OCI-LY7 (cell line): Measurements from ENCODE around the gene CPSF7. TPM values are rescaled to one million over a fixed set of nuclear protein-coding genes. Genes with fewer than 3 reads are reported as not detected.

ENCODE experiments used
- BruUV-seq: library from RNA; stranded (reverse); fragments of 400-500 nt; replicated peaks from 2 replicates; lab custom pipeline; 2021; lab: Mats Ljungman, UMichigan
- CTCF ChIA-PET: fragments of 300-600 bp; sonication (Branson Sonifier 250); formaldehyde crosslinking; loops from one replicate; lab custom pipeline; 2022; ENCODE audit warnings: antibody characterized with exemption; ENCODE audit not compliant: unreplicated experiment; lab: Charles Lee
- POLR2A ChIA-PET: fragments of 300-600 bp; sonication (Branson Sonifier 250); formaldehyde crosslinking; loops from one replicate; lab custom pipeline; 2022; ENCODE audit warnings: antibody characterized with exemption; lab: Charles Lee
- DNase-seq: peaks from one replicate; pipeline ENCODE4 v3.0.0-alpha.2; 2015; ENCODE audit warnings: low spot score
- H2AFZ ChIP-seq: fragments of 200-600 bp; sonication (generic), shearing (Covaris generic); 2 replicates; pipeline ENCODE4 v1.6.1; 2014; ENCODE audit warnings: mild to moderate bottlenecking, antibody characterized with exemption, low read length, moderate library complexity
- H3K27ac ChIP-seq: fragments of 200-600 bp; sonication (generic); 2 replicates; pipeline ENCODE4 v1.5.1; 2014; ENCODE audit warnings: mixed run types, low read depth, mild to moderate bottlenecking, moderate library complexity, low read length, inconsistent platforms; ENCODE audit not compliant: poor library complexity, severe bottlenecking
- H3K36me3 ChIP-seq: fragments of 200-600 bp; sonication (generic); 2 replicates; pipeline ENCODE4 v1.6.1; 2014; ENCODE audit warnings: mild to moderate bottlenecking, antibody characterized with exemption, low read length, moderate library complexity, mixed read lengths; ENCODE audit not compliant: insufficient read depth
- H3K4me1 ChIP-seq: fragments of 200-600 bp; sonication (generic); 2 replicates; pipeline ENCODE4 v1.5.1; 2014; ENCODE audit warnings: mild to moderate bottlenecking, low read length; ENCODE audit not compliant: insufficient read depth, poor library complexity, severe bottlenecking
- H3K4me2 ChIP-seq: fragments of 200-600 bp; sonication (generic); 2 replicates; pipeline ENCODE4 v1.6.1; 2014; ENCODE audit warnings: mild to moderate bottlenecking, low read length
- H3K4me3 ChIP-seq: fragments of 200-600 bp; sonication (generic); 2 replicates; pipeline ENCODE4 v1.5.1; 2014; ENCODE audit warnings: mild to moderate bottlenecking, low read depth, low read length; ENCODE audit not compliant: poor library complexity, severe bottlenecking
- H3K79me2 ChIP-seq: fragments of 200-600 bp; sonication (generic); 2 replicates; pipeline ENCODE4 v1.6.1; 2016; ENCODE audit warnings: low read depth, mild to moderate bottlenecking, low read length, moderate library complexity, mixed read lengths; ENCODE audit not compliant: insufficient read depth
- H3K9me2 ChIP-seq: fragments of 200-600 bp; sonication (generic); 2 replicates; pipeline ENCODE4 v1.6.1; 2016; ENCODE audit warnings: mild to moderate bottlenecking, low read length, mixed read lengths; ENCODE audit not compliant: insufficient read depth
- H3K9me3 ChIP-seq: fragments of 200-600 bp; sonication (generic); 2 replicates; pipeline ENCODE4 v1.6.1; 2014; ENCODE audit warnings: mild to moderate bottlenecking, mixed run types, low read length, mixed read lengths
- H4K20me1 ChIP-seq: fragments of 200-600 bp; sonication (generic); 2 replicates; pipeline ENCODE4 v1.6.1; 2014; ENCODE audit warnings: mild to moderate bottlenecking, antibody characterized with exemption, low read length, moderate library complexity, mixed read lengths; ENCODE audit not compliant: insufficient read depth
- EZH2phosphoT487 ChIP-seq: fragments of 200-600 bp; sonication (generic); IDR thresholded peaks from 2 replicates; pipeline ENCODE4 v1.6.1; 2018; ENCODE audit warnings: low read depth, borderline replicate concordance, mild to moderate bottlenecking, mixed run types, antibody characterized with exemption, low read length, moderate library complexity, mixed read lengths
- intact Hi-C: fragments of 100-400 bp; cut with micrococcal nuclease; formaldehyde crosslinking; loops from one replicate; pipeline ENCODE4 v1.10.0; 2022; ENCODE audit not compliant: unreplicated experiment
- total RNA-seq, 2 experiments: library from RNA; depleted of rRNA in 1 of 2; stranded (reverse); fragments of >200 nt in 1 of 2; shearing (Covaris generic) in 1 of 2; gene quantifications; 2 replicates each; pipeline ENCODE4 v1.2.3, GENCODE V29; 2014 to 2022
- TF ChIP-seq, protein P1 (sequence below): fragments of 200-600 bp; sonication (generic); conservative IDR thresholded peaks from 2 replicates; pipeline ENCODE4 v1.5.1; 2014; ENCODE audit warnings: mild to moderate bottlenecking, antibody characterized with exemption, low read length, moderate library complexity, mixed read lengths

The CPSF7 gene
- total RNA-seq, 2 experiments from 2014 or later = 69.4 to 128 TPM

DNA sequence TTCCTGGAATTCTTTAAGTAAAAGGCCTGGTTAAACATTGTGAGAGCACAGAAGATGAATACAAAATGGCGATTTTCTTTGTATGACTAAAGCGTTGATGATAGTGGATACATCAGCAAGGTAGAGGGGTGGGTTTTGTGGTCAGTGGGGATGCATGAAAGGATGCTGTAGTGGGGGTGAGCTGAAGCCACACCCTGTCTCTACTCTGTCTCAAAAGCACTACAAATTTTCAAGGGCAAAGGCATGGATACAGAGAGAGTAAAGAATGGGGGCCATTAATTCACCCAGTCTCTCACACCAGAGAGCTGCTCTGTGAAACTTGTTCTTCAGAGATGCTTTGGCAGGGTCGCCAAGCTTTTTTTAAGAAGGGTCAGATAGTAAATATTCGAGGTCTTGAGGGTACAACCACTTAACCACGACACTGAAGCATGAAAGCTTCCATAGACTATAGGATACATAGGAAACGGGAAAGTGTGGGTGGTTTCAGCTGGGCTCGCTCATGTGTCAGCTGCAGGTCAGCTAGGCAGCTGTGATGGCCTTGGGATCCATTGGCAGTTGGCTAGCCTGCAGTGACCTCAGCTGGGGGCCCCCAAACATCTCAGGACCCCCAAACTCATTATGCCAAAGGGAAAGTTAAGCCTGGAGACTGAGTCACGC lies 59.3 kb downstream of the CPSF7 start:
- H3K4me3 ChIP-seq = no peak overlapping the region
- ChIA-PET POLR2A (interaction anchor here (0.7 to 2.4 kb wide), 3 partner anchors 8 to 15 kb away, joined by 4 to 9 read pairs (median 7); partner anchors contain the start of genes CYB561A3 and TMEM138), CTCF (no interaction called here)
- no peaks in the 10 kb centered on the region for H3K4me1 ChIP-seq
- intact Hi-C loops = no loop called here
- H3K4me2 ChIP-seq = no peak overlapping the region
- H3K79me2 ChIP-seq = no peaks in the 10 kb centered on the region
- H3K9me3 ChIP-seq = peaks cover 24% of the 10 kb centered on the region; the same call in 1 of the 2 replicates
- TF ChIP-seq EZH2phosphoT487 = no peak
- TF ChIP-seq, protein P1, sequence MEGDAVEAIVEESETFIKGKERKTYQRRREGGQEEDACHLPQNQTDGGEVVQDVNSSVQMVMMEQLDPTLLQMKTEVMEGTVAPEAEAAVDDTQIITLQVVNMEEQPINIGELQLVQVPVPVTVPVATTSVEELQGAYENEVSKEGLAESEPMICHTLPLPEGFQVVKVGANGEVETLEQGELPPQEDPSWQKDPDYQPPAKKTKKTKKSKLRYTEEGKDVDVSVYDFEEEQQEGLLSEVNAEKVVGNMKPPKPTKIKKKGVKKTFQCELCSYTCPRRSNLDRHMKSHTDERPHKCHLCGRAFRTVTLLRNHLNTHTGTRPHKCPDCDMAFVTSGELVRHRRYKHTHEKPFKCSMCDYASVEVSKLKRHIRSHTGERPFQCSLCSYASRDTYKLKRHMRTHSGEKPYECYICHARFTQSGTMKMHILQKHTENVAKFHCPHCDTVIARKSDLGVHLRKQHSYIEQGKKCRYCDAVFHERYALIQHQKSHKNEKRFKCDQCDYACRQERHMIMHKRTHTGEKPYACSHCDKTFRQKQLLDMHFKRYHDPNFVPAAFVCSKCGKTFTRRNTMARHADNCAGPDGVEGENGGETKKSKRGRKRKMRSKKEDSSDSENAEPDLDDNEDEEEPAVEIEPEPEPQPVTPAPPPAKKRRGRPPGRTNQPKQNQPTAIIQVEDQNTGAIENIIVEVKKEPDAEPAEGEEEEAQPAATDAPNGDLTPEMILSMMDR = no peak
- no peak overlapping the region for H2AFZ ChIP-seq
- H3K9me2 ChIP-seq = no peaks in the 10 kb centered on the region
- no peak overlapping the region for H3K27ac ChIP-seq
- no peaks in the 10 kb centered on the region for H4K20me1 ChIP-seq
- H3K36me3 ChIP-seq = peaks cover 94% of the 10 kb centered on the region
- no TSS peak for BruUV-seq
- DNase-seq = no peak

- no peaks in the 10 kb centered on the region for H4K20me1 ChIP-seq
- no peaks in the 10 kb centered on the region for H3K4me1 ChIP-seq
- H3K27ac ChIP-seq = no peak overlapping the region
- DNase-seq = no peak
- peaks cover 94% of the 10 kb centered on the region for H3K36me3 ChIP-seq
- no peaks in the 10 kb centered on the region for H3K9me2 ChIP-seq
- peaks cover under 1% of the 10 kb centered on the region; the same call in 1 of the 2 replicates for H3K79me2 ChIP-seq
- ChIA-PET POLR2A (interaction anchor here (0.8 to 2.4 kb wide), 3 partner anchors 7 to 15 kb away, joined by 3 to 9 read pairs (median 4); partner anchors contain the start of genes CYB561A3 and TMEM138), CTCF (no interaction called here)
- TF ChIP-seq, protein P1 = no peak
- H3K4me3 ChIP-seq = no peak overlapping the region
- no TSS peak for BruUV-seq
- intact Hi-C loops = no loop called here
- H2AFZ ChIP-seq = no peak overlapping the region
- H3K9me3 ChIP-seq = peaks cover 21% of the 10 kb centered on the region; the same call in 1 of the 2 replicates
- no peak overlapping the region for H3K4me2 ChIP-seq
These were observed 60.1 kb downstream of the CPSF7 start for GRCh38 chr11:61369372-61370348.
